ENCODE results near the gene LRRC23. TPM values are rescaled to one million over a fixed set of nuclear protein-coding genes. Genes with fewer than 3 reads are reported as not detected.

The LRRC23 gene
- total RNA-seq, 1 donor from 2014 or later, result 11.6 TPM

DNA sequence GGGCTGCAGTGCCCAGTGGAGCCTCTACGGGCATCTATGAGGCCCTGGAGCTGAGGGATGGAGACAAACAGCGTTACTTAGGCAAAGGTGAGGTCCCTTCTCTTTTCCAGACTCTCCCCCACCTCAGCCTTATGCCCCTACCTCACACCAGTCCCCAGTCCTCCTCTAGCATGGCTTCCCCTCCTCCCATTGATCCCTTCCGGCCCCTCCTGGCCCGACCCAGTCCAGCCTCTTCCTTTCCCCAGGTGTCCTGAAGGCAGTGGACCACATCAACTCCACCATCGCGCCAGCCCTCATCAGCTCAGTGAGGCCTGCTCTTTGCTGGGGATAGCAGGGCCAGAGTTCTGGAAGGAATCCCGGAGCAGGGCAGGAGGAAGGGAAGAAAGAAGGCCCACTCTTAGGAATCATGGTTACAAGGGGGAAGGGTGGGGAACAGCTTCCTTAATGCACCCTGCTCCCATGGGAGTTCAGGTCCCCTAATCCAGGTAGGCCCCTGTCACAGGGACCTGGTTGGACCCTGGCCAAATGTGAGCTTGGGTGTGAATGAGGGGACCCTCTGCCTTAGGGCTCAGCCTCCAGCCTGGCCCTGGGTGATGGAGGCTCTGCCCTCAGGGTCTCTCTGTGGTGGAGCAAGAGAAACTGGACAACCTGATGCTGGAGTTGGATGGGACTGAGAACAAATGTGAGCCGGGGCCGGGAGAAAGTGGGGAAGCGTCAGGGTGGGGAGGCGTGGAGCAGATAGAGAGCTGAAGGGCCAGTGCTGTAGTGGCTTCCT, 12.0 kb downstream of the LRRC23 start:
- intact Hi-C loops (cut with micrococcal nuclease), result no loop called here
- H3K27me3 ChIP-seq (ENCODE audit: low read depth), result no peaks in the 10 kb centered on the region
- no peak overlapping the region for H3K4me3 ChIP-seq
- no peak for DNase-seq
- no peak overlapping the region for H3K27ac ChIP-seq (replicated peaks)
- H3K9me3 ChIP-seq (replicated peaks), result no peaks in the 10 kb centered on the region
- no peaks in the 10 kb centered on the region for H3K36me3 ChIP-seq
- peaks cover 24% of the 10 kb centered on the region for H3K4me1 ChIP-seq
- no peak for TF ChIP-seq CTCF (IDR thresholded peaks at IDR 0.05; ENCODE audit: borderline replicate concordance)

DNA sequence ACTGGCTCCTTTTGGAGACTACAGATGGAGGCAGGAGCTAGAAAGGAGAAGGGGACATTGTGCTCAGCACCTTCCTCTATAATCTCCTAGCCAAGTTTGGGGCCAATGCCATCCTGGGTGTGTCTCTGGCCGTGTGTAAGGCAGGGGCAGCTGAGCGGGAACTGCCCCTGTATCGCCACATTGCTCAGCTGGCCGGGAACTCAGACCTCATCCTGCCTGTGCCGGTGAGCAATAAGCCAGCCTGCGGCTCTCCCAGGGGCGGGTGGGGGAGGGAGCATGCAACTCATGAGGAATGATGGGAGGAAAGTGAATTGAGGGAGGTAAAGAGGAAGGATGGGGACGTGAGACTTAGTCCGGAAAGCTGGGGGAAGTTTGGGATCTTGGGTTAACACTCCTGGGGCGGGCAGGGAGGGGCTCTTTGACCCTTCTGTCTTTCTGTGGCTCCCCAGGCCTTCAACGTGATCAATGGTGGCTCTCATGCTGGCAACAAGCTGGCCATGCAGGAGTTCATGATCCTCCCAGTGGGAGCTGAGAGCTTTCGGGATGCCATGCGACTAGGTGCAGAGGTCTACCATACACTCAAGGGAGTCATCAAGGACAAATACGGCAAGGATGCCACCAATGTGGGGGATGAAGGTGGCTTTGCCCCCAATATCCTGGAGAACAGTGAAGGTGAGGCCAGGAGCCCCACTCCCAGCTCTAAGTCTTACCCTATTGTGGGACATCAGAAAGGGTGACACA, 13.0 kb downstream of the LRRC23 start:
- Histone ChIP-seq H3K4me1 (peaks cover 24% of the 10 kb centered on the region), H3K9me3 (replicated peaks) (no peaks in the 10 kb centered on the region), H3K27me3 (ENCODE audit: low read depth) (no peaks in the 10 kb centered on the region), H3K36me3 (no peaks in the 10 kb centered on the region), H3K4me3 (no peak overlapping the region), H3K27ac (replicated peaks) (no peak overlapping the region)
- TF ChIP-seq CTCF (IDR thresholded peaks at IDR 0.05; ENCODE audit: borderline replicate concordance), result no peak
- DNase-seq, result no peak
- intact Hi-C loops (cut with micrococcal nuclease), result no loop called here

DNA sequence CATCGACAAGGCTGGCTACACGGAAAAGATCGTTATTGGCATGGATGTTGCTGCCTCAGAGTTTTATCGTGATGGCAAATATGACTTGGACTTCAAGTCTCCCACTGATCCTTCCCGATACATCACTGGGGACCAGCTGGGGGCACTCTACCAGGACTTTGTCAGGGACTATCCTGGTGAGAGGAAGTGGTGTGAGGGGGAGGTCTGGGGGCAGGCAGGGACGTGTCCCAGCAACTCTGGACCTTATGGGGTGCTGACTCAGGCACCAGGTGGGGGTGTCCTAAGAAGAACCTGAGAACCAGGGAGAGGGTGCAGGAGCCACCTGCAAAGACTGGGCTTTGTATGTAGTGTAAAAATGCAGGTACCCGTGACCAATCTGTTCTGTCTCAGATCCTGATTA, 15.0 kb downstream of the LRRC23 start:
- Histone ChIP-seq H3K27me3 (ENCODE audit: low read depth) (no peaks in the 10 kb centered on the region), H3K27ac (replicated peaks) (no peak overlapping the region), H3K36me3 (no peaks in the 10 kb centered on the region), H3K4me1 (peaks cover 21% of the 10 kb centered on the region), H3K4me3 (no peak overlapping the region), H3K9me3 (replicated peaks) (no peaks in the 10 kb centered on the region)
- DNase-seq, result no peak
- intact Hi-C loops (cut with micrococcal nuclease), result no loop called here
- no peak for TF ChIP-seq CTCF (IDR thresholded peaks at IDR 0.05; ENCODE audit: borderline replicate concordance)

DNA sequence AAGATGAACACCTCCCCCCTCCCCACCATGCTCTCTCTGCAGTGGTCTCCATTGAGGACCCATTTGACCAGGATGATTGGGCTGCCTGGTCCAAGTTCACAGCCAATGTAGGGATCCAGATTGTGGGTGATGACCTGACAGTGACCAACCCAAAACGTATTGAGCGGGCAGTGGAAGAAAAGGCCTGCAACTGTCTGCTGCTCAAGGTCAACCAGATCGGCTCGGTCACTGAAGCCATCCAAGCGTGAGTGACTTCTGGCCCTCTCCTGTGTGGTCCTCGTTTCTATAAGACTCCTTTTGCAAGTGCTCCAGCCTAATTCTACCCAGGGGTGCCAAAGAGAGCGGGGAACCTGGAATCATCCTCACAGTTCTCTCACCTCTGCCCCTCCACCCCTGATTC, 16.9 kb downstream of the LRRC23 start:
- Histone ChIP-seq H3K36me3 (no peaks in the 10 kb centered on the region), H3K4me3 (no peak overlapping the region), H3K27me3 (ENCODE audit: low read depth) (no peaks in the 10 kb centered on the region), H3K27ac (replicated peaks) (no peak overlapping the region), H3K9me3 (replicated peaks) (no peaks in the 10 kb centered on the region), H3K4me1 (peaks cover 27% of the 10 kb centered on the region)
- intact Hi-C loops (cut with micrococcal nuclease), result no loop called here
- DNase-seq, result no peak
- TF ChIP-seq CTCF (IDR thresholded peaks at IDR 0.05; ENCODE audit: borderline replicate concordance), result no peak

- H3K9me3 ChIP-seq (replicated peaks), result no peaks in the 10 kb centered on the region
- H3K4me1 ChIP-seq, result peaks cover 34% of the 10 kb centered on the region
- intact Hi-C loops (cut with micrococcal nuclease), result no loop called here
- no peaks in the 10 kb centered on the region for H3K27me3 ChIP-seq (ENCODE audit: low read depth)
- H3K27ac ChIP-seq (replicated peaks), result no peak overlapping the region
- no peak for DNase-seq
- no peak for TF ChIP-seq CTCF (IDR thresholded peaks at IDR 0.05; ENCODE audit: borderline replicate concordance)
- H3K36me3 ChIP-seq, result no peaks in the 10 kb centered on the region
- no peak overlapping the region for H3K4me3 ChIP-seq
These were observed 17.6 kb downstream of the LRRC23 start for GRCh38 chr12:6921996-6922946.

Data from left ventricle myocardium inferior (tissue), 1 donor.